ENCODE data around the gene PIK3R5. TPM values are rescaled to one million over a fixed set of nuclear protein-coding genes. Genes with fewer than 3 reads are reported as not detected.
A peak's percentile ranks its signal among the peaks of the same experiment; 100 is the strongest.
"Not testable (repeated sequence)": the region's sequence is repeated elsewhere in the genome, so short reads cannot be mapped to it uniquely, and the experiment has no call there.

PIK3R5 gene
- total RNA-seq, 2 experiments from 2014 or later: 153 to 159 TPM

GRCh38 chr17:8986295-8986694 is 20.8 kb upstream of the PIK3R5 start:
- Mint-ChIP-seq H3K36me3 (ENCODE audit: low read depth) (no peaks in the 10 kb centered on the region), H3K27me3 (peaks cover under 1% of the 10 kb centered on the region), H3K4me1 (ENCODE audit: low read depth) (peaks cover 13% of the 10 kb centered on the region), H3K9me3 (peaks cover 4% of the 10 kb centered on the region), H3K4me3 (no peak overlapping the region), H3K27ac (no peak overlapping the region)
- Histone ChIP-seq H3K9me3 (ENCODE audit: control insufficient read depth in 1 of 2, insufficient read depth in 1 of 2, low read length in 2 of 2) (peaks cover 4 to 8% of the 10 kb centered on the region in 2 experiments), H3K36me3 (ENCODE audit: insufficient read depth, low read length) (no peaks in the 10 kb centered on the region), H3K4me1 (ENCODE audit: insufficient read depth, low read length) (peaks cover 7% of the 10 kb centered on the region), H3K27me3 (ENCODE audit: control insufficient read depth in 1 of 2, insufficient read depth in 2 of 2, low read length in 2 of 2) (no peaks in the 10 kb centered on the region), H3K4me3 (ENCODE audit: low read length) (no peak overlapping the region), H3K27ac (ENCODE audit: low read depth in 1 of 2, low read length in 2 of 2) (no peak overlapping the region)
- CTCF ChIA-PET: interaction anchor here (0.7 to 1.4 kb wide), 3 partner anchors 10 to 85 kb away, joined by 3 to 4 read pairs (median 3); no protein-coding TSS in a partner anchor
- DNase-seq: no peak
- POLR2A ChIA-PET: no interaction called here
- TF ChIP-seq CTCF (IDR thresholded peaks at IDR 0.05): peak; percentile 33
- intact Hi-C loops (cut with DNase I, micrococcal nuclease): no loop called here
- no peak for ATAC-seq (ENCODE audit: poor library complexity)

- Mint-ChIP-seq H3K36me3 (ENCODE audit: low read depth) (no peaks in the 10 kb centered on the region), H3K27me3 (no peaks in the 10 kb centered on the region), H3K27ac (no peak overlapping the region), H3K4me1 (ENCODE audit: low read depth) (peaks cover 12% of the 10 kb centered on the region), H3K9me3 (peaks cover 4% of the 10 kb centered on the region), H3K4me3 (no peak overlapping the region)
- Histone ChIP-seq H3K4me1 (ENCODE audit: insufficient read depth, low read length) (peaks cover 7% of the 10 kb centered on the region), H3K27me3 (ENCODE audit: control insufficient read depth in 1 of 2, insufficient read depth in 2 of 2, low read length in 2 of 2) (no peaks in the 10 kb centered on the region), H3K9me3 (ENCODE audit: control insufficient read depth in 1 of 2, insufficient read depth in 1 of 2, low read length in 2 of 2) (peaks cover 4 to 8% of the 10 kb centered on the region in 2 experiments), H3K36me3 (ENCODE audit: insufficient read depth, low read length) (no peaks in the 10 kb centered on the region), H3K4me3 (ENCODE audit: low read length) (no peak overlapping the region), H3K27ac (ENCODE audit: low read depth in 1 of 2, low read length in 2 of 2) (no peak overlapping the region)
- intact Hi-C loops (cut with DNase I, micrococcal nuclease): no loop called here
- CTCF ChIA-PET: interaction anchor here (1.2 to 1.4 kb wide), 4 partner anchors 11 to 43 kb away, joined by 3 to 4 read pairs (median 3); no protein-coding TSS in a partner anchor
- POLR2A ChIA-PET: interaction anchor here (1.1 kb wide), 1 partner anchor 19 kb away, joined by 4 read pairs; no protein-coding TSS in a partner anchor
- ATAC-seq (ENCODE audit: poor library complexity) (no peak), DNase-seq (peak in 2 of 14 experiments; percentile 17 to 44)
- no peak for TF ChIP-seq CTCF (IDR thresholded peaks at IDR 0.05)
These were observed 19.7 kb upstream of the PIK3R5 start for GRCh38 chr17:8985054-8985701.

GRCh38 chr17:8984225-8984624 is 18.7 kb upstream of the PIK3R5 start:
- ATAC-seq (ENCODE audit: poor library complexity); H3K36me3 Mint-ChIP-seq (ENCODE audit: low read depth); H3K27me3 ChIP-seq (ENCODE audit: control insufficient read depth in 1 of 2, insufficient read depth in 2 of 2, low read length in 2 of 2); intact Hi-C loops (cut with DNase I, micrococcal nuclease); H3K36me3 ChIP-seq (ENCODE audit: insufficient read depth, low read length); H3K4me3 ChIP-seq (ENCODE audit: low read length); H3K9me3 Mint-ChIP-seq; H3K9me3 ChIP-seq (ENCODE audit: control insufficient read depth in 1 of 2, insufficient read depth in 1 of 2, low read length in 2 of 2); DNase-seq; H3K4me1 ChIP-seq (ENCODE audit: insufficient read depth, low read length); H3K27me3 Mint-ChIP-seq; H3K27ac Mint-ChIP-seq; H3K27ac ChIP-seq (ENCODE audit: low read depth in 1 of 2, low read length in 2 of 2); H3K4me3 Mint-ChIP-seq: not testable (repeated sequence)
- CTCF ChIA-PET: interaction anchor here (1.2 kb wide), 2 partner anchors 14 to 30 kb away, joined by 3 to 4 read pairs; no protein-coding TSS in a partner anchor
- POLR2A ChIA-PET: interaction anchor here (0.7 kb wide), 1 partner anchor 30 kb away, joined by 3 read pairs; no protein-coding TSS in a partner anchor
- H3K4me1 Mint-ChIP-seq (ENCODE audit: low read depth): peaks cover 12% of the 10 kb centered on the region

Data from CD4-positive, alpha-beta T cell (primary cell).